Keratinocyte (primary cell): ENCODE data around the gene SYT6. TPM values are rescaled to one million over a fixed set of nuclear protein-coding genes. Genes with fewer than 3 reads are reported as not detected.

Source experiments
- DNase-seq: peaks from one replicate; pipeline ENCODE4 v3.0.0-alpha.2; 2011; ENCODE audit warnings: low read depth, missing footprints, low spot score
- FAIRE-seq: peaks from 2 replicates; lab custom pipeline; 2011; peaks lifted over from hg19 to GRCh38; lab: Jason Lieb, UNC
- H2AFZ ChIP-seq: 2 replicates; pipeline ENCODE4 v1.6.0; 2012; ENCODE audit warnings: low read length, control low read depth, inconsistent platforms; ENCODE audit not compliant: control insufficient read depth
- H3K27ac ChIP-seq: 2 replicates; pipeline ENCODE4 v1.5.1; 2011; ENCODE audit warnings: low read length; ENCODE audit not compliant: control insufficient read depth, insufficient read depth
- H3K27me3 ChIP-seq: 3 replicates; pipeline ENCODE4 v1.6.0; 2011; ENCODE audit warnings: low read length; ENCODE audit not compliant: control insufficient read depth, insufficient read depth; ENCODE audit errors: extremely low read depth
- H3K36me3 ChIP-seq, 2 experiments: 2 replicates in 1 of 2; 3 replicates in 1 of 2; pipeline ENCODE4 v1.5.1; 2011; ENCODE audit warnings: low read length in 2 of 2, mild to moderate bottlenecking in 1 of 2; ENCODE audit not compliant: control insufficient read depth in 2 of 2, insufficient read depth in 2 of 2; ENCODE audit errors: extremely low read depth in 1 of 2
- H3K4me1 ChIP-seq: 3 replicates; pipeline ENCODE4 v1.5.1; 2011; ENCODE audit warnings: low read length; ENCODE audit not compliant: control insufficient read depth, insufficient read depth; ENCODE audit errors: extremely low read depth
- H3K4me2 ChIP-seq: 3 replicates; pipeline ENCODE4 v1.6.0; 2011; ENCODE audit warnings: low read depth, low read length; ENCODE audit not compliant: control insufficient read depth, insufficient read depth; ENCODE audit errors: extremely low read depth
- H3K4me3 ChIP-seq, 3 experiments: fragments of 200-600 bp in 1 of 3; sonication (generic) in 1 of 3; 2 replicates in 2 of 3; 3 replicates in 1 of 3; pipeline ENCODE4 v1.5.1; 2011 to 2016; ENCODE audit warnings: low read length in 3 of 3, mild to moderate bottlenecking in 3 of 3, control low read depth in 2 of 3, inconsistent platforms in 1 of 3, low read depth in 1 of 3, mixed read lengths in 1 of 3, mixed run types in 1 of 3, moderate library complexity in 1 of 3; ENCODE audit not compliant: control insufficient read depth in 2 of 3, insufficient read depth in 2 of 3; ENCODE audit errors: extremely low read depth in 1 of 3
- H3K79me2 ChIP-seq: 2 replicates; pipeline ENCODE4 v1.6.0; 2012; ENCODE audit warnings: low read length; ENCODE audit not compliant: control insufficient read depth, insufficient read depth
- H3K9ac ChIP-seq: 3 replicates; pipeline ENCODE4 v1.6.0; 2011; ENCODE audit warnings: low read length; ENCODE audit not compliant: control insufficient read depth, insufficient read depth; ENCODE audit errors: extremely low read depth
- H3K9me1 ChIP-seq: 3 replicates; pipeline ENCODE4 v1.6.0; 2011; ENCODE audit warnings: low read length; ENCODE audit not compliant: control insufficient read depth, insufficient read depth; ENCODE audit errors: extremely low read depth
- H3K9me3 ChIP-seq: 2 replicates; pipeline ENCODE4 v1.5.1; 2012; ENCODE audit warnings: low read depth, low read length; ENCODE audit not compliant: control insufficient read depth
- H4K20me1 ChIP-seq: 3 replicates; pipeline ENCODE4 v1.6.0; 2011; ENCODE audit warnings: low read length; ENCODE audit not compliant: control insufficient read depth, insufficient read depth; ENCODE audit errors: extremely low read depth
- CTCF ChIP-seq, 3 experiments: IDR thresholded peaks in 1 of 3; conservative IDR thresholded peaks in 1 of 3; optimal IDR thresholded peaks in 1 of 3; 2 replicates in 2 of 3; 3 replicates in 1 of 3; pipeline versions ENCODE3 to v1.5.1; 2011; ENCODE audit warnings: low read length in 3 of 3, mild to moderate bottlenecking in 3 of 3, moderate library complexity in 2 of 3, control low read depth in 1 of 3, inconsistent platforms in 1 of 3; ENCODE audit not compliant: insufficient read depth in 2 of 3; ENCODE audit errors: extremely low read depth in 1 of 3
- EZH2 ChIP-seq: IDR thresholded peaks from one replicate; pipeline ENCODE4 v1.6.1; 2012; ENCODE audit warnings: inconsistent platforms, mild to moderate bottlenecking, low read length, moderate library complexity
- dilution Hi-C: fragments of 300-500 bp; cut with MboI; formaldehyde crosslinking; loops from one replicate; pipeline ENCODE4 v1.7.0; 2020; ENCODE audit warnings: low sequenced_read_pairs; ENCODE audit not compliant: extremely low pct_ligation_motif_present
- polyA plus RNA-seq, 5 experiments: library from polyadenylated mRNA; depleted of rRNA in 3 of 5; stranded (reverse) in 3 of 5; stranded (forward) in 1 of 5; unstranded in 1 of 5; fragments of >200 nt; gene quantifications; 1 replicate in 1 of 5; 2 replicates in 3 of 5; 3 replicates in 1 of 5; pipeline versions ENCODE4 v1.2.1 to v1.2.3, GENCODE V29; 2011 to 2012; ENCODE audit warnings: missing spikeins in 2 of 5, low read depth in 1 of 5, low replicate concordance in 1 of 5

The SYT6 gene
- polyA plus RNA-seq, 1 donor (not counting 4 experiments of a cell fraction or from before 2014, with no cell fraction given), result not detected

GRCh38 chr1:114075546-114076242, 78.0 kb downstream of the SYT6 start:
- Histone ChIP-seq H3K27me3 (peaks cover 3% of the 10 kb centered on the region), H4K20me1 (no peaks in the 10 kb centered on the region), H2AFZ (no peak overlapping the region), H3K36me3 (no peaks in the 10 kb centered on the region), H3K27ac (no peak overlapping the region), H3K9me1 (no peaks in the 10 kb centered on the region), H3K4me2 (no peak overlapping the region), H3K9ac (no peak overlapping the region), H3K4me1 (no peaks in the 10 kb centered on the region), H3K9me3 (peaks cover 10% of the 10 kb centered on the region), H3K4me3 (no peak overlapping the region), H3K79me2 (no peaks in the 10 kb centered on the region)
- no peak for DNase-seq
- TF ChIP-seq EZH2, result no peak
- TF ChIP-seq CTCF (optimal IDR thresholded peaks at IDR 0.05 in 1 of 3, IDR thresholded peaks at IDR 0.05 in 1 of 3, conservative IDR thresholded peaks at IDR 0.05 in 1 of 3; ENCODE audit: extremely low read depth in 1 of 3, insufficient read depth in 2 of 3, low read length in 3 of 3), result no peak
- no peak for FAIRE-seq
- dilution Hi-C loops, result no loop called here

GRCh38 chr1:114075105-114075504, 78.6 kb downstream of the SYT6 start:
- Histone ChIP-seq H3K9ac (no peak overlapping the region), H3K27me3 (peaks cover 3% of the 10 kb centered on the region), H3K4me3 (no peak overlapping the region), H3K4me1 (no peaks in the 10 kb centered on the region), H3K79me2 (no peaks in the 10 kb centered on the region), H4K20me1 (no peaks in the 10 kb centered on the region), H3K9me3 (peaks cover 10% of the 10 kb centered on the region), H3K4me2 (no peak overlapping the region), H3K27ac (no peak overlapping the region), H2AFZ (no peak overlapping the region), H3K9me1 (no peaks in the 10 kb centered on the region), H3K36me3 (no peaks in the 10 kb centered on the region)
- dilution Hi-C loops, result no loop called here
- FAIRE-seq (no peak), DNase-seq (no peak)
- no peak for TF ChIP-seq CTCF (optimal IDR thresholded peaks at IDR 0.05 in 1 of 3, IDR thresholded peaks at IDR 0.05 in 1 of 3, conservative IDR thresholded peaks at IDR 0.05 in 1 of 3; ENCODE audit: extremely low read depth in 1 of 3, insufficient read depth in 2 of 3, low read length in 3 of 3)
- no peak for TF ChIP-seq EZH2
